Sigmoid colon (tissue), 7 donors: ENCODE data around the gene DBN1. TPM values are rescaled to one million over a fixed set of nuclear protein-coding genes. Genes with fewer than 3 reads are reported as not detected.
A peak's percentile ranks its signal among the peaks of the same experiment; 100 is the strongest.

ENCODE experiments used
- DNase-seq: peaks from one replicate; pipeline ENCODE4 v3.0.0-alpha.2; 2019
- H3K27ac ChIP-seq, 4 donors: fragments of 200-600 bp; sonication (generic); one replicate each; pipeline ENCODE4 v1.5.1; 2016 to 2019; ENCODE audit warnings: mild to moderate bottlenecking in 1 of 4
- H3K27me3 ChIP-seq, 3 donors: fragments of 200-600 bp; sonication (generic); one replicate each; pipeline ENCODE4 v1.5.1; 2019; ENCODE audit warnings: mild to moderate bottlenecking in 1 of 3
- H3K36me3 ChIP-seq, 4 donors: fragments of 200-600 bp; sonication (generic); one replicate each; pipeline ENCODE4 v1.5.1; 2016 to 2019
- H3K4me1 ChIP-seq, 4 donors: fragments of 200-600 bp; sonication (generic); one replicate each; pipeline ENCODE4 v1.5.1; 2017 to 2019
- H3K4me3 ChIP-seq, 4 donors: fragments of 200-600 bp; sonication (generic); one replicate each; pipeline ENCODE4 v1.5.1; 2017 to 2019; ENCODE audit warnings: mild to moderate bottlenecking in 2 of 4, moderate library complexity in 1 of 4
- H3K9me3 ChIP-seq, 4 donors: fragments of 200-600 bp in 3 of 4; sonication (generic) in 3 of 4; one replicate each; pipeline versions ENCODE4 v1.5.1 to v1.6.1; 2013 to 2019
- CTCF ChIP-seq, 4 experiments: fragments of 450-650 bp in 3 of 4; fragments of 200-600 bp in 1 of 4; IDR thresholded peaks; one replicate each; pipeline ENCODE4 v1.5.1; 2016 to 2019; ENCODE audit warnings: antibody characterized with exemption in 4 of 4, mild to moderate bottlenecking in 3 of 4, moderate library complexity in 2 of 4
- EP300 ChIP-seq, 4 donors: sonication (generic); formaldehyde crosslinking; IDR thresholded peaks; one replicate each; pipeline ENCODE4 v1.6.1; 2017; ENCODE audit warnings: antibody characterized with exemption in 4 of 4
- POLR2A ChIP-seq, 2 donors: fragments of 450-650 bp; IDR thresholded peaks; one replicate each; pipeline ENCODE4 v1.6.1; 2016; ENCODE audit warnings: antibody characterized with exemption in 2 of 2, mild to moderate bottlenecking in 2 of 2, moderate library complexity in 2 of 2
- POLR2AphosphoS5 ChIP-seq, 4 donors: sonication (generic); formaldehyde crosslinking; IDR thresholded peaks; one replicate each; pipeline ENCODE4 v1.6.1; 2017; ENCODE audit warnings: antibody characterized with exemption in 4 of 4
- WGBS, 2 donors: extraction: QIAGEN DNeasy Blood & Tissue Kit; methylation state at CpG; one replicate each; pipeline ENCODE4 v1.1.7; 2013; 5-methylcytosine and 5-hydroxymethylcytosine counted together
- intact Hi-C: fragments of 100-400 bp; cut with DNase I; formaldehyde crosslinking; loops from one replicate; pipeline ENCODE4 v1.15.1; 2023
- polyA plus RNA-seq, 3 donors: library from polyadenylated mRNA; stranded (reverse); fragments of 200-250 nt; gene quantifications; one replicate each; pipeline ENCODE4 v1.2.3, GENCODE V29; 2013
- total RNA-seq, 4 donors: library from RNA; depleted of rRNA; stranded (reverse); fragments of >200 nt; gene quantifications; one replicate each; pipeline ENCODE4 v1.1.0, GENCODE V29; 2016
- donor health status: healthy with polysubstance abuse.
- donor health status: Bipolar disorder and iron deficiency.
- donor health status: healthy.

Gene DBN1
- total and polyA plus RNA-seq, 7 donors = 6.0 to 100.0 (median 54.8) TPM

- WGBS, 2 donors = 0 to 1% methylated on average over 80 of the region's 80 CpGs
- peaks cover 0 to 29% (median 20%) of the 10 kb centered on the region in 3 donors for H3K27me3 ChIP-seq
- H3K9me3 ChIP-seq = no peaks in the 10 kb centered on the region
- peak in 1 of 4 donors; percentile 46 for TF ChIP-seq POLR2AphosphoS5 (IDR thresholded peaks at IDR 0.05)
- TF ChIP-seq CTCF (IDR thresholded peaks at IDR 0.05) = peak; percentile 29 to 69 (median 60)
- TF ChIP-seq POLR2A (IDR thresholded peaks at IDR 0.05) = no peak
- DNase-seq = peak; percentile 90
- peaks cover 0 to 24% (median 12%) of the 10 kb centered on the region in 4 donors for H3K36me3 ChIP-seq
- peak overlapping the region; percentile 68 to 82 (median 75) for H3K27ac ChIP-seq
- peak overlapping the region; percentile 41 to 53 (median 51) for H3K4me3 ChIP-seq
- H3K4me1 ChIP-seq = peaks cover 0 to 47% (median 40%) of the 10 kb centered on the region in 4 donors
- intact Hi-C loops = loop anchor here (2.0 kb wide), 1 partner anchor 28 kb away; the partner anchor contains the start of gene GRK6
Measured at GRCh38 chr5:177455036-177455660, 18.3 kb downstream of the DBN1 start.

DNA sequence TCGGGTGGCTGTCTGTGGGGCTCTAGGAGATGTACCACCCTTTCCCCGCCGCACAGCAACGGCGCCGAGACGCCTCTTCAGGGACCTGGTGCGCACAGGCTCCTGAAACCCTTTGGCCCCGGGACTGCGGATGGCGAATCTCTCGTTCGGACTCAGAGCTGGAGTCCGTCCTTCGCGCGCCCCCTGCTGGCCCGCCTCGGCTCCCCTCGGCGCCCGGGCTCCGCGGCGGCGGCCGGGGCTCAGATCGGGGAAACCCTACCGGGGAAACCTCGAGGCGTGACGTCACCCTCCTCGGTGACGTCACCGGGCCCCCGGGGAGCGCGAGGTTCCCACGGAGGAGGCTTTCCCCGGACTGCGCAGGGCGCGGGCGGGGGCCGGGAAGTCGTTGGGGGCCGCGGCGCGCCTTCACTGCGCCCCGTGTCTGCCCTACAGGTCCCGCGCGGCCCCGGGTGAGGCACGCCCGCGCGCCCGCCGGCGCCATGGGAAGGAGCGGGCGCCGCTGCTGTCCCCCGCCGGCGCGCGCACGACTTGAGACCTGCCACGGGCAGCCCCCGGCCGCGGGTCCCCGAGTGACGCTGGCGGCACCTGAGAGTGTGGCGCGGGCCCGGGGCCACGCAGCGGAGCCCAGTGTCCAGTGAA, 18.9 kb downstream of the DBN1 start:
- TF ChIP-seq POLR2AphosphoS5 (IDR thresholded peaks at IDR 0.05) = peak in 1 of 4 donors; percentile 20
- no peak for TF ChIP-seq EP300 (IDR thresholded peaks at IDR 0.05)
- TF ChIP-seq POLR2A (IDR thresholded peaks at IDR 0.05) = no peak
- TF ChIP-seq CTCF (IDR thresholded peaks at IDR 0.05) = peak; percentile 77 to 93 (median 90)
- Histone ChIP-seq H3K4me1 (peaks cover 0 to 47% (median 40%) of the 10 kb centered on the region in 4 donors), H3K9me3 (no peaks in the 10 kb centered on the region), H3K36me3 (peaks cover 0 to 17% (median 7%) of the 10 kb centered on the region in 4 donors), H3K27me3 (peaks cover 0 to 36% (median 26%) of the 10 kb centered on the region in 3 donors), H3K4me3 (peak overlapping the region; percentile 20 to 53 (median 51)), H3K27ac (peak overlapping the region; percentile 68 to 82 (median 75))
- WGBS, 2 donors = 0 to 1% methylated on average over 84 of the region's 84 CpGs
- DNase-seq = peak; percentile 95
- intact Hi-C loops = loop anchor here (1.0 to 5.0 kb wide), 4 partner anchors 28 to 142 kb away; partner anchors contain the start of genes GRK6 and MXD3

DNA sequence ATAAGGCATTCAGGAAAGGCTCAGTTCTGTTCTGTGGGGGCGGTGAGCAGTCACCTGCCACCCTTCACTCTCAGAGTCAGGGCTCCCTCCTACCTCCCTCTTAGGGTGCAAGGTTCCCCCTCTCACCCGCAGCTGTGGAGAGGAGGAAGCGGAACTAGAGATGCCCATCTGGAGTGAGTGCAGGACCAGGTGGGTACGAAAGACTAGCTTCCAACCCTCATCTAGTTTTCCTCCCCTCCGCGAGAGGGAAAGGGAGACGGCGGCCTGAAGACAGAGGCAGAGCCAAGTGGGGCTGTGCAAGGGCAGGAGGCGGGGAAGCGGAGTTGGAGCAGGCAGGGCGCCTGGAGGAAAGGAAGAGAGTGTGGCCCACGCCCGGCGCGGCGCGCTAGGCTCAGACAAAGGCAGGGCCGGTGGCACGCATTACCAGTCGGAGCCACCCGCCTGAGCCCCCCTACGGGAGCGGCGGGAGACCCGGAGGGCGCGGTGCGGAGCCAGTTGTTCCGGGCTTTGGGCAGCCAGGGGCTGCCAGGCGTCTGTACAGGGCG, 19.5 kb downstream of the DBN1 start:
- Histone ChIP-seq H3K27ac (peak overlapping the region in 3 of 4 donors; percentile 8 to 82 (median 77)), H3K4me3 (peak overlapping the region; percentile 20 to 53 (median 51)), H3K27me3 (peaks cover 0 to 42% (median 31%) of the 10 kb centered on the region in 3 donors), H3K36me3 (peaks cover 0 to 12% (median 4%) of the 10 kb centered on the region in 4 donors), H3K4me1 (peaks cover 0 to 47% (median 40%) of the 10 kb centered on the region in 4 donors), H3K9me3 (no peaks in the 10 kb centered on the region)
- TF ChIP-seq POLR2A (IDR thresholded peaks at IDR 0.05) (no peak), CTCF (IDR thresholded peaks at IDR 0.05) (no peak), EP300 (IDR thresholded peaks at IDR 0.05) (no peak), POLR2AphosphoS5 (IDR thresholded peaks at IDR 0.05) (no peak)
- DNase-seq = peak; percentile 79
- intact Hi-C loops = loop anchor here (1.0 to 5.0 kb wide), 4 partner anchors 27 to 142 kb away; partner anchors contain the start of genes GRK6 and MXD3
- 8 to 9% methylated on average over 31 of the region's 31 CpGs for WGBS, 2 donors

DNA sequence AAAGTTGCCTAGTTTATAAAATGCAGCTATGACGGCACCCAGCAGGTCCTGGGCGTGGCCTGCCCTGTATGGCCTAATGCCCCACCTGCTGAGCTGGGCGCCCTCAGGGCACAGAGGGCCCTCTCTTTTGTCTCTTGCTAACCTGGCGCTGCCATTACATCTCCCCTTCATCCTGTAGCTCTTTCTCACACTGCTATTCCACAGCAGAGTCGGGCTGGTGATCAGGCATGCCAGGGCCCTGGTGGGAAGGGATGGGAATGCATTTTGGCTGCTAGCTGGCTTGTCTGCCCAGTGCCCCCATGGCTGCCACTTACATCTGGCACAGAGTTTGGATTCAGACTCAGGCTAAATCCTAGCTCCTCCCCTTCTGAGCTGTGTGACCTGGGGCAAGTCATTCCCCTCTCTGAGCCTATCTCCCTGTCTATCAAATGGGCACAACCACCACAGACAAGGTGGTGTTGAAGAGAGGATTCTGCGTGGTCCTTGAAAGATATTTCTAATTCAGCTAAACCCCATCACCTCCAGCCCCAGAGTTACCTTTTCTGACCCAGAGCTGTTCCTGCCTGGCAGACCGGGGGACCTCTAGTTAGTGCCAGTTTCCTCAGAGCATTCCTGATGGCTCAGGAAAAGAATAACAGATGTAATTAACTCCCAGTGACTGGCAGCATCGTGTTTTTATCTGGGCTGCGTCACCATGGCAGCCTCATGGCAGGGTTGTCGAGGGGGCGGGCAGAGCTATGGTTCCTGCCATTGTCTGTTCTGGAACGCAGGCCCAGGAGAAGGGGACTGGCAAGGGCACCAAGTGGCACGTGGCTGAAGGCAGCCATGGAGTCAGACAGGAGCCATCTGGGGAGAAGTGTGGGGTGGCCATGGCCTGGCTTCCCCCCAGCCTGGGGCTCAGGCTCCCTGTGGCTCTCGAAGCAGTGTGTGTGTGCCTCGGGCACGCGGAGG, 20.5 kb downstream of the DBN1 start:
- intact Hi-C loops = loop anchor here (5.0 kb wide), 1 partner anchor 141 kb away; the partner anchor contains the start of gene MXD3
- Histone ChIP-seq H3K27ac (no peak overlapping the region), H3K9me3 (no peaks in the 10 kb centered on the region), H3K4me1 (peaks cover 0 to 47% (median 41%) of the 10 kb centered on the region in 4 donors), H3K27me3 (peaks cover 0 to 51% (median 38%) of the 10 kb centered on the region in 3 donors), H3K36me3 (peaks cover 0 to 2% (median 0%) of the 10 kb centered on the region in 4 donors), H3K4me3 (no peak overlapping the region)
- DNase-seq = no peak
- TF ChIP-seq POLR2A (IDR thresholded peaks at IDR 0.05) (no peak), EP300 (IDR thresholded peaks at IDR 0.05) (no peak), POLR2AphosphoS5 (IDR thresholded peaks at IDR 0.05) (no peak), CTCF (IDR thresholded peaks at IDR 0.05) (no peak)
- 79 to 87% methylated on average over 17 of the region's 17 CpGs for WGBS, 2 donors
